IPS DF 6.9 (cell line): ENCODE measurements around the gene SNCG.
"Not testable (repeated sequence)": the region's sequence is repeated elsewhere in the genome, so short reads cannot be mapped to it uniquely, and the experiment has no call there.

ENCODE experiments used
- DNase-seq: peaks from one replicate; pipeline ENCODE4 v3.0.0-alpha.2; 2013; ENCODE audit warnings: low read depth, low spot score
- H3K27ac ChIP-seq: one replicate; pipeline ENCODE4 v1.5.1; 2013; ENCODE audit warnings: low read length, control low read depth
- H3K27me3 ChIP-seq: 2 replicates; pipeline ENCODE4 v1.6.1; 2013; ENCODE audit warnings: mild to moderate bottlenecking, low read length; ENCODE audit not compliant: control insufficient read depth, insufficient read depth
- H3K36me3 ChIP-seq: 2 replicates; pipeline ENCODE4 v1.6.1; 2013; ENCODE audit warnings: low read length; ENCODE audit not compliant: control insufficient read depth, insufficient read depth
- H3K4me1 ChIP-seq: 2 replicates; pipeline ENCODE4 v1.6.1; 2013; ENCODE audit warnings: low read length; ENCODE audit not compliant: control insufficient read depth, insufficient read depth
- H3K4me3 ChIP-seq: 2 replicates; pipeline ENCODE4 v1.5.1; 2013; ENCODE audit warnings: mild to moderate bottlenecking, low read length
- H3K9me3 ChIP-seq: 2 replicates; pipeline ENCODE4 v1.6.1; 2013; ENCODE audit warnings: low read length, inconsistent platforms; ENCODE audit not compliant: control insufficient read depth, insufficient read depth
- WGBS: extraction: QIAGEN DNeasy Blood & Tissue Kit; methylation state at CpG from one replicate; pipeline ENCODE4 v1.1.7; 2013; ENCODE audit warnings: mixed read lengths, missing lambda C conversion rate; ENCODE audit not compliant: insufficient read length, insufficient coverage; 5-methylcytosine and 5-hydroxymethylcytosine counted together

The SNCG gene

GRCh38 chr10:87007124-87007523 lies 48.7 kb downstream of the SNCG start:
- H3K27ac ChIP-seq, H3K27me3 ChIP-seq, H3K36me3 ChIP-seq, H3K4me3 ChIP-seq, DNase-seq, H3K4me1 ChIP-seq, H3K9me3 ChIP-seq: not testable (repeated sequence)
- no CpG with 5 or more reads among the region's 1 CpG for WGBS

- H3K9me3 ChIP-seq, H3K4me1 ChIP-seq, H3K27me3 ChIP-seq, DNase-seq, H3K36me3 ChIP-seq, H3K27ac ChIP-seq, H3K4me3 ChIP-seq: not testable (repeated sequence)
- no CpG with 5 or more reads among the region's 6 CpGs for WGBS
These were observed 49.3 kb downstream of the SNCG start for GRCh38 chr10:87007674-87008073.

- not testable (repeated sequence) for H3K4me3 ChIP-seq, H3K4me1 ChIP-seq, DNase-seq, H3K27me3 ChIP-seq, H3K9me3 ChIP-seq, H3K27ac ChIP-seq, H3K36me3 ChIP-seq
- no CpG with 5 or more reads among the region's 7 CpGs for WGBS
These were observed 49.9 kb downstream of the SNCG start for GRCh38 chr10:87008303-87008702.

GRCh38 chr10:87009134-87009696 lies 50.8 kb downstream of the SNCG start:
- H3K4me3 ChIP-seq, H3K9me3 ChIP-seq, H3K27ac ChIP-seq, DNase-seq, H3K36me3 ChIP-seq, H3K27me3 ChIP-seq, H3K4me1 ChIP-seq: not testable (repeated sequence)
- no CpG with 5 or more reads among the region's 18 CpGs for WGBS
